Endodermal cell (in vitro differentiated cells): ENCODE results near the gene RIMKLA. TPM values are rescaled to one million over a fixed set of nuclear protein-coding genes. Genes with fewer than 3 reads are reported as not detected.

Source experiments
- DNase-seq: peaks from one replicate; pipeline ENCODE4 v3.0.0-alpha.2; 2017
- H3K27ac ChIP-seq: 2 replicates; pipeline ENCODE4 v1.5.1; 2013; ENCODE audit warnings: mild to moderate bottlenecking, low read depth, low read length, moderate library complexity
- H3K27me3 ChIP-seq: 2 replicates; pipeline ENCODE4 v1.6.1; 2013; ENCODE audit warnings: mild to moderate bottlenecking, low read length, moderate library complexity; ENCODE audit not compliant: insufficient read depth, control insufficient read depth, poor library complexity, severe bottlenecking
- H3K36me3 ChIP-seq: 2 replicates; pipeline ENCODE4 v1.7.0; 2013; ENCODE audit warnings: mild to moderate bottlenecking, low read length, moderate library complexity; ENCODE audit not compliant: control insufficient read depth, insufficient read depth
- H3K4me1 ChIP-seq: one replicate; pipeline ENCODE4 v1.7.0; 2013; ENCODE audit warnings: low read length; ENCODE audit not compliant: control insufficient read depth, insufficient read depth
- H3K4me3 ChIP-seq: 2 replicates; pipeline ENCODE4 v1.5.1; 2013; ENCODE audit warnings: mild to moderate bottlenecking, low read length, moderate library complexity
- H3K9ac ChIP-seq: 2 replicates; pipeline ENCODE4 v1.6.1; 2013; ENCODE audit warnings: mild to moderate bottlenecking, low read length, moderate library complexity; ENCODE audit not compliant: poor library complexity, severe bottlenecking; ENCODE audit errors: extremely low read depth
- H3K9me3 ChIP-seq: 2 replicates; pipeline ENCODE4 v1.6.1; 2013; ENCODE audit warnings: mild to moderate bottlenecking, low read length, moderate library complexity; ENCODE audit not compliant: control insufficient read depth
- H3K27ac Mint-ChIP-seq: 2 replicates; pipeline ENCODE4 v1.8.0; 2020; ENCODE audit warnings: mixed read lengths
- H3K27me3 Mint-ChIP-seq: 2 replicates; pipeline ENCODE4 v1.8.0; 2021; ENCODE audit warnings: mild to moderate bottlenecking, mixed read lengths; ENCODE audit not compliant: insufficient read depth
- H3K36me3 Mint-ChIP-seq: 2 replicates; pipeline ENCODE4 v1.8.0; 2020; ENCODE audit warnings: low read depth, mixed read lengths
- H3K4me1 Mint-ChIP-seq: 2 replicates; pipeline ENCODE4 v1.8.0; 2020; ENCODE audit warnings: mixed read lengths
- H3K4me3 Mint-ChIP-seq: 2 replicates; pipeline ENCODE4 v1.8.0; 2020; ENCODE audit warnings: mild to moderate bottlenecking, moderate library complexity, mixed read lengths
- H3K9me3 Mint-ChIP-seq: 2 replicates; pipeline ENCODE4 v1.8.0; 2020; ENCODE audit warnings: mild to moderate bottlenecking, mixed read lengths
- CTCF ChIP-seq: fragments of 200-600 bp; sonication (generic); conservative IDR thresholded peaks from 2 replicates; pipeline ENCODE4 v1.5.0; 2021; ENCODE audit warnings: antibody characterized with exemption, mild to moderate bottlenecking
- WGBS, 2 experiments: methylation state at CpG; one replicate each; pipeline versions ENCODE4 v1.1.5 to v1.1.7; 2013; ENCODE audit warnings: missing lambda C conversion rate in 2 of 2, mixed read lengths in 1 of 2; ENCODE audit not compliant: insufficient coverage in 1 of 2, insufficient read length in 1 of 2; 5-methylcytosine and 5-hydroxymethylcytosine counted together
- long read RNA-seq, 4 experiments: library from polyadenylated mRNA in 2 of 4; library from RNA in 1 of 4; library from capped mRNA in 1 of 4; stranded (forward) in 3 of 4; unstranded in 1 of 4; transcript quantifications; one replicate each; pipeline ENCODE4 v2.0.0, GENCODE V29; 2020 to 2021; ENCODE audit warnings: inconsistent platforms in 1 of 4
- polyA plus RNA-seq, 2 experiments: library from polyadenylated mRNA; stranded (reverse); fragments of 50-300 nt; gene quantifications; one replicate each; pipeline ENCODE4 v1.2.3, GENCODE V29; 2013
- total RNA-seq, 2 donors: library from RNA; stranded (reverse); fragmentation: NEBNext Ultra II Directional in 1 of 2; extraction: Animal tissue kit (Norgen Biotek cat#: 25700) in 1 of 2; gene quantifications; 2 replicates in 1 of 2; 3 replicates in 1 of 2; pipeline ENCODE4 v1.2.1, GENCODE V29; 2021

The RIMKLA gene
- total RNA-seq: 1 to 10 TPM in 1 of 2 donors, under 1 TPM in 1; 0.73 to 1.9 TPM
- 0.68 TPM for polyA plus RNA-seq (2013, experiment 1 of 2)
- 0.62 TPM for polyA plus RNA-seq (2013, experiment 2 of 2)
- long read RNA-seq, experiment 1, partial matches to known transcripts: 0 of 2 reads
- long read RNA-seq, experiment 1, other reads (novel, unspliced or antisense): 2 of 2 reads
- long read RNA-seq, experiment 2, full-length matches to known transcripts: 5 of 5 reads
- long read RNA-seq, experiment 2, partial matches to known transcripts: 0 of 5 reads
- long read RNA-seq, experiment 2, other reads (novel, unspliced or antisense): 0 of 5 reads
- long read RNA-seq, experiment 3, full-length matches to known transcripts: 1 of 2 reads
- long read RNA-seq, experiment 3, partial matches to known transcripts: 0 of 2 reads
- long read RNA-seq, experiment 3, other reads (novel, unspliced or antisense): 1 of 2 reads
- long read RNA-seq, experiment 4, partial matches to known transcripts: 1 of 1 reads
- long read RNA-seq, experiment 4, other reads (novel, unspliced or antisense): 0 of 1 reads

GRCh38 chr1:42380586-42381279 lies at the start of gene RIMKLA:
Gene RIMKLA (plus strand): TSS chr1:42380792. CDS start chr1:42380935, 143 bp downstream.
- Histone ChIP-seq H3K9me3 (no peaks in the 10 kb centered on the region), H3K36me3 (no peaks in the 10 kb centered on the region), H3K27ac (no peak within 1 kb of the TSS), H3K9ac (no peak within 1 kb of the TSS), H3K27me3 (peaks cover 49% of the 10 kb centered on the region), H3K4me1 (no peaks in the 10 kb centered on the region), H3K4me3 (peak within 1 kb of the TSS; percentile 76)
- Mint-ChIP-seq H3K27me3 (peaks cover 52% of the 10 kb centered on the region), H3K4me3 (peak within 1 kb of the TSS; percentile 57), H3K9me3 (no peaks in the 10 kb centered on the region), H3K27ac (no peak within 1 kb of the TSS), H3K4me1 (no peaks in the 10 kb centered on the region), H3K36me3 (no peaks in the 10 kb centered on the region)
- 0 to 2% methylated on average over 13 to 101 of the region's 101 CpGs for WGBS, 2 experiments
- DNase-seq: peak; percentile 90
- TF ChIP-seq CTCF: no peak

GRCh38 chr1:42332877-42333276 lies 47.7 kb upstream of the RIMKLA start:
- no peak for TF ChIP-seq CTCF
- no peaks in the 10 kb centered on the region for H3K36me3 ChIP-seq
- H3K4me1 ChIP-seq: peaks cover 2% of the 10 kb centered on the region
- no peak overlapping the region for H3K9ac ChIP-seq
- no peak for DNase-seq
- no peak overlapping the region for H3K27ac ChIP-seq
- H3K4me3 Mint-ChIP-seq: peak overlapping the region; percentile 77
- H3K27ac Mint-ChIP-seq: peak overlapping the region; percentile 4
- peak overlapping the region; percentile 84 for H3K4me3 ChIP-seq
- peaks cover 45% of the 10 kb centered on the region for H3K4me1 Mint-ChIP-seq
- no peaks in the 10 kb centered on the region for H3K9me3 ChIP-seq
- peaks cover 3% of the 10 kb centered on the region for H3K36me3 Mint-ChIP-seq
- no peaks in the 10 kb centered on the region for H3K9me3 Mint-ChIP-seq
- H3K27me3 ChIP-seq: no peaks in the 10 kb centered on the region
- H3K27me3 Mint-ChIP-seq: no peaks in the 10 kb centered on the region
- 88% methylated on average over 5 of the region's 6 CpGs for WGBS, 2 experiments

GRCh38 chr1:42333662-42334239 lies 46.8 kb upstream of the RIMKLA start:
- no peaks in the 10 kb centered on the region for H3K27me3 Mint-ChIP-seq
- Histone ChIP-seq H3K9ac (peak overlapping the region; percentile 96), H3K27me3 (no peaks in the 10 kb centered on the region)

More at GRCh38 chr1:42333662-42334239, 46.8 kb upstream of the RIMKLA start:
- H3K9me3 Mint-ChIP-seq: no peaks in the 10 kb centered on the region
- no peak for DNase-seq
- H3K36me3 Mint-ChIP-seq: peaks cover 3% of the 10 kb centered on the region
- Histone ChIP-seq H3K27ac (no peak overlapping the region), H3K9me3 (no peaks in the 10 kb centered on the region), H3K36me3 (no peaks in the 10 kb centered on the region), H3K4me3 (peak overlapping the region; percentile 84), H3K4me1 (peaks cover 3% of the 10 kb centered on the region)
- no peak for TF ChIP-seq CTCF
- H3K27ac Mint-ChIP-seq: peak overlapping the region; percentile 90
- 1% methylated on average over 6 of the region's 6 CpGs; no CpG with 5 or more reads in 1 of the 2 experiments for WGBS, 2 experiments
- H3K4me1 Mint-ChIP-seq: peaks cover 47% of the 10 kb centered on the region
- H3K4me3 Mint-ChIP-seq: peak overlapping the region; percentile 77
